ENCODE measurements around the gene CHRM2.

DNA sequence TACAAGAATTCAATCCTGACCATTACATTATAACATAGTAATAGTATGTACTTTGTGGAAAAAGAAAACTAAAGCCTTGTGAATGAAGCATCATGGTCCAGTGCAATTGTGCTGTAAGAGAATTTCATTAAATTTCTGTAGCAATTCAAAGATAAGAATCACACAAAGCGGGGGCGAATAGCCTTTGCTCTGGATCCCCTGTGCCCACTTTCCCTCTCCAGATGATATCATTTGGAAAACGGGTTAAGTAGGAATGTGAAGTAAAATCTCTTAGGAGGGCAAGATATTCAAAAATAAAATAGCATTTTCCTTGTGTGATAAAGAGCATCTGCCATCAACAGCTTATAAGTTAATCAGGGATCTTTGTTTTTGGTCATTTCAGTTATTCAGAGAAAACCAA, 177.1 kb downstream of the CHRM2 start:
- TF ChIP-seq, protein P1, sequence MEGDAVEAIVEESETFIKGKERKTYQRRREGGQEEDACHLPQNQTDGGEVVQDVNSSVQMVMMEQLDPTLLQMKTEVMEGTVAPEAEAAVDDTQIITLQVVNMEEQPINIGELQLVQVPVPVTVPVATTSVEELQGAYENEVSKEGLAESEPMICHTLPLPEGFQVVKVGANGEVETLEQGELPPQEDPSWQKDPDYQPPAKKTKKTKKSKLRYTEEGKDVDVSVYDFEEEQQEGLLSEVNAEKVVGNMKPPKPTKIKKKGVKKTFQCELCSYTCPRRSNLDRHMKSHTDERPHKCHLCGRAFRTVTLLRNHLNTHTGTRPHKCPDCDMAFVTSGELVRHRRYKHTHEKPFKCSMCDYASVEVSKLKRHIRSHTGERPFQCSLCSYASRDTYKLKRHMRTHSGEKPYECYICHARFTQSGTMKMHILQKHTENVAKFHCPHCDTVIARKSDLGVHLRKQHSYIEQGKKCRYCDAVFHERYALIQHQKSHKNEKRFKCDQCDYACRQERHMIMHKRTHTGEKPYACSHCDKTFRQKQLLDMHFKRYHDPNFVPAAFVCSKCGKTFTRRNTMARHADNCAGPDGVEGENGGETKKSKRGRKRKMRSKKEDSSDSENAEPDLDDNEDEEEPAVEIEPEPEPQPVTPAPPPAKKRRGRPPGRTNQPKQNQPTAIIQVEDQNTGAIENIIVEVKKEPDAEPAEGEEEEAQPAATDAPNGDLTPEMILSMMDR (IDR thresholded peaks at IDR 0.05): no peak
- no peak for TF ChIP-seq POLR2A (IDR thresholded peaks at IDR 0.05)
- TF ChIP-seq EP300 (IDR thresholded peaks at IDR 0.05): no peak

Data from sigmoid colon (tissue), 4 donors.